WERI-Rb-1 (cell line): ENCODE measurements around the gene GNAQ.

Source experiments
- DNase-seq: peaks from one replicate; pipeline ENCODE4 v3.0.0-alpha.2; 2020
- H3K27ac ChIP-seq: fragments of 250-450 bp; sonication (Bioruptor Pico); 2 replicates; pipeline ENCODE4 v1.5.1; 2020; ENCODE audit warnings: mild to moderate bottlenecking, moderate library complexity
- H3K27me3 ChIP-seq: fragments of 250-450 bp; sonication (Bioruptor Pico); 2 replicates; pipeline ENCODE4 v1.5.1; 2021; ENCODE audit warnings: mild to moderate bottlenecking, low read depth, moderate library complexity; ENCODE audit not compliant: insufficient read depth, severe bottlenecking
- H3K36me3 ChIP-seq: fragments of 250-450 bp; sonication (Bioruptor Pico); 2 replicates; pipeline ENCODE4 v1.5.1; 2020; ENCODE audit warnings: mild to moderate bottlenecking, moderate library complexity
- H3K4me3 ChIP-seq: 2 replicates; pipeline ENCODE4 v1.5.1; 2011; ENCODE audit warnings: low read depth, mild to moderate bottlenecking, control low read depth, low read length
- H3K9me3 ChIP-seq: fragments of 250-450 bp; sonication (Bioruptor Pico); 2 replicates; pipeline ENCODE4 v1.5.1; 2021; ENCODE audit warnings: mild to moderate bottlenecking, moderate library complexity; ENCODE audit not compliant: severe bottlenecking
- CTCF ChIP-seq: IDR thresholded peaks from 2 replicates; pipeline ENCODE4 v1.5.1; 2011; ENCODE audit warnings: low read depth, mild to moderate bottlenecking, control low read depth, inconsistent platforms, low read length

GNAQ gene

GRCh38 chr9:78026947-78027346 is 4.7 kb downstream of the GNAQ start:
- H3K36me3 ChIP-seq: no peaks in the 10 kb centered on the region
- no peak for TF ChIP-seq CTCF
- no peak overlapping the region for H3K4me3 ChIP-seq
- no peaks in the 10 kb centered on the region for H3K9me3 ChIP-seq
- H3K27me3 ChIP-seq: no peaks in the 10 kb centered on the region
- no peak overlapping the region for H3K27ac ChIP-seq
- DNase-seq: no peak

GRCh38 chr9:78026416-78026815 is 5.2 kb downstream of the GNAQ start:
- H3K27me3 ChIP-seq: no peaks in the 10 kb centered on the region
- H3K27ac ChIP-seq: no peak overlapping the region
- no peaks in the 10 kb centered on the region for H3K36me3 ChIP-seq
- no peak overlapping the region for H3K4me3 ChIP-seq
- DNase-seq: no peak
- H3K9me3 ChIP-seq: no peaks in the 10 kb centered on the region
- no peak for TF ChIP-seq CTCF

GRCh38 chr9:78025186-78025585 is 6.4 kb downstream of the GNAQ start:
- TF ChIP-seq CTCF: no peak
- Histone ChIP-seq H3K36me3 (no peaks in the 10 kb centered on the region), H3K27ac (no peak overlapping the region), H3K4me3 (no peak overlapping the region), H3K9me3 (no peaks in the 10 kb centered on the region), H3K27me3 (no peaks in the 10 kb centered on the region)
- DNase-seq: no peak

- no peak for TF ChIP-seq CTCF
- Histone ChIP-seq H3K4me3 (no peak overlapping the region), H3K9me3 (no peaks in the 10 kb centered on the region), H3K36me3 (no peaks in the 10 kb centered on the region), H3K27me3 (no peaks in the 10 kb centered on the region), H3K27ac (no peak overlapping the region)
- DNase-seq: no peak
Measured at GRCh38 chr9:78023003-78023741, 8.4 kb downstream of the GNAQ start.

- no peak overlapping the region for H3K4me3 ChIP-seq
- H3K27me3 ChIP-seq: no peaks in the 10 kb centered on the region
- TF ChIP-seq CTCF: no peak
- no peaks in the 10 kb centered on the region for H3K36me3 ChIP-seq
- no peak overlapping the region for H3K27ac ChIP-seq
- no peak for DNase-seq
- H3K9me3 ChIP-seq: no peaks in the 10 kb centered on the region
Measured at GRCh38 chr9:78021697-78022096, 9.9 kb downstream of the GNAQ start.

GRCh38 chr9:78017190-78017693 is 14.4 kb downstream of the GNAQ start:
- Histone ChIP-seq H3K27ac (no peak overlapping the region), H3K4me3 (no peak overlapping the region), H3K9me3 (no peaks in the 10 kb centered on the region), H3K27me3 (no peaks in the 10 kb centered on the region), H3K36me3 (no peaks in the 10 kb centered on the region)
- DNase-seq: no peak
- no peak for TF ChIP-seq CTCF
